HG03039 (cell line): ENCODE results near the gene PDE4D.

Experiments used
- ATAC-seq: cut with Tn5 transposase; IDR thresholded peaks from one replicate; pipeline ENCODE4 v1.9.1; 2021; ENCODE audit warnings: mild to moderate bottlenecking, moderate library complexity; ENCODE audit not compliant: unreplicated experiment

The PDE4D gene

DNA sequence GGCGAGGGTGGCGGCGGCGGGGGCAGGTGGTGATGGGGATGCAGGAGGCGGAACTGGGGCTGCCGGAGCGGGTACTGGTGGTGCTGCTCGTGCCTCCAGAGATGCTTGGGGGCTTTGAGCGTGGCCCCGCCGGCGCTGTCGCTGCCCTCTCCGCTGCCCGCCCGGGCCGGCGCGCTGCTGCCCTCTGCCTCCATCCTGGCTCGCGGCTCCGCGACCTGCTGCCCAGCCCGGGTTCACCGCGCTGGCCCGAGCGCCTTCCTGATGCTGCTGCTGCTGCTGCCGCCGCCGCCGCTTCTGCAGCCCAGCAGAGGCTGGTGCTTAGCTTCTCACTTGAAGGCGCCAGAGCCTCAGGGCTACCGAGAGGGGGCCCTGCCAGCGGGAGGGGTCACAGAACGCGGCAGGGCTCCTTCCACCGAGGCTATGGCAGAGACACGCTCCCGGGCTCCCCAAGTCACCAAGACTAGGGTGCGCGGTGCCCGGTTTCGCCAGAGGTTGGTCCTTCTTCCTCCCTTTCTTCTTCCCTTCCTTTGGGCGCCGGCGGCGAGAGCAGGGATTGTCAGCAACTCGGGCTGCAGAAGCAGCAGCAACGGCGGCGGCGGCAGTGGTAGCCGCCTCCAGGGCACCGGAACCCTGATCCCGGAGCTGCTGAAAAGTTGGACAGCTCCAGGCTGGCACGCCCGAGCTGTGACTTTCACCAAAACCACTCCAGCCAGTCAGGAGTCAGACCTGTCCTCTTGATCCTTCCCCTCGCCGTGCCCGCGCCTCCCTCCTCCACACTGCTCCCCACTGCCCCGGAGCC, at the start of gene PDE4D:
Gene PDE4D (minus strand): TSS at position 298 of the 799 bp plus-strand sequence.
- ATAC-seq, result no peak

- no peak for ATAC-seq
Observed at GRCh38 chr5:59937633-59938032, 44.1 kb upstream of the PDE4D start.

DNA sequence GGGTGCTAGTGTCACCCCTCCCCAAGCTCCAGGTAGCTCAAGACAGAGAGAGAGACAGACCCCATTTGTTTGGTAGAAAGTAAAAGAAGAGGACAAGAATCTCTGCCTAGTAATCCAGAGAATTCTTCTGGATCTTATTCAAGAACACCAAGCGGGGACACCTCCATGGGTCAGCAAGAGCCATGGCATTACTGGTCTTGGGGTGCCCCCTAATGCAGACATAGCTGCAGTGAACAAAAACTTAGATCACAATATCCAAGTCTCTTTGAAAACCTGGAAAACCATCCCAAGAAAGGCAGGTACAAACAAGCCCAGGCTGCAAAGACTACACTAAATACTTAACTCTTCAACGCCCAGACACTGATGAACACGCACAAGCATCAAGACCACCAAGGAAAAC, 29.9 kb upstream of the PDE4D start:
- no peak for ATAC-seq

- ATAC-seq, result no peak
Observed at GRCh38 chr5:59922220-59922619, 28.7 kb upstream of the PDE4D start.

GRCh38 chr5:59921816-59922215, 28.3 kb upstream of the PDE4D start:
- no peak for ATAC-seq

DNA sequence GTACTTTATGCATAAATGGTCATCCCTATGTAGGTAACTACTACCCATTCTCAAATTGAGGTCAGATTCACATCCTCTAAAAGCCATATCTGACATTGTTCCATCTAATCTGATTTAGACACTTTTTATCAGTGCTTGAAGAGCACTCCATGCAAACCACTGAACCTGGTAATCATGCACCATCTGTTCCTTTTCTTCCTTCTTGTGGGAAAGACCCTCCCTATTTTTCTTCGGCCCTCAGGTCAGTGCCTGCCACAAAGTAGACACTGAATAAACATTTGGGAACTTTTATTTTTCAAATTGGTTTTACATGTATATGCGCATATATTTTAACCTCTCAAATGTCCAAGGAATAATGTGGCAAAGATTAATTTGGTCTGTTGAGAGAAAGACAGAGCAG, 26.0 kb upstream of the PDE4D start:
- no peak for ATAC-seq

DNA sequence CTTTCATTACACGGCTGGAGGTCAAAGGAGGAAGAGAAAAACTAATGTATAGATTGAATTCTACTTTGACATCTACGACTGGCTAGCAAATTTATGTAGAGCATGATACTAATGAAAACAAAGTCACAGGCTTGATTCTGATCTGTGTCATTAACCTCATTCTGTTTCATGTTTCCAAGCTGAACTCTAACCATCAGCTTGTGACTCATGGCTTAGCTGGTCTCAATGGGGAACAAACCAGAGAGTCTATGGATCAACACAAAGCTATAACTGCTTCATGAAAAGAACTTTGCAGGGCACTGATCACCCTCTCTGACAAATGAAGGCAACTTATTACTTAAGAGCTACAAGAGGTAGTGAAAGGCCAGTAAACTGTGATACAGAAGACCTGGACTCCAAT, 23.6 kb upstream of the PDE4D start:
- no peak for ATAC-seq

- no peak for ATAC-seq
Observed at GRCh38 chr5:59905188-59905587, 11.7 kb upstream of the PDE4D start.

- ATAC-seq, result no peak
Observed at GRCh38 chr5:59897075-59897474, 3.5 kb upstream of the PDE4D start.

DNA sequence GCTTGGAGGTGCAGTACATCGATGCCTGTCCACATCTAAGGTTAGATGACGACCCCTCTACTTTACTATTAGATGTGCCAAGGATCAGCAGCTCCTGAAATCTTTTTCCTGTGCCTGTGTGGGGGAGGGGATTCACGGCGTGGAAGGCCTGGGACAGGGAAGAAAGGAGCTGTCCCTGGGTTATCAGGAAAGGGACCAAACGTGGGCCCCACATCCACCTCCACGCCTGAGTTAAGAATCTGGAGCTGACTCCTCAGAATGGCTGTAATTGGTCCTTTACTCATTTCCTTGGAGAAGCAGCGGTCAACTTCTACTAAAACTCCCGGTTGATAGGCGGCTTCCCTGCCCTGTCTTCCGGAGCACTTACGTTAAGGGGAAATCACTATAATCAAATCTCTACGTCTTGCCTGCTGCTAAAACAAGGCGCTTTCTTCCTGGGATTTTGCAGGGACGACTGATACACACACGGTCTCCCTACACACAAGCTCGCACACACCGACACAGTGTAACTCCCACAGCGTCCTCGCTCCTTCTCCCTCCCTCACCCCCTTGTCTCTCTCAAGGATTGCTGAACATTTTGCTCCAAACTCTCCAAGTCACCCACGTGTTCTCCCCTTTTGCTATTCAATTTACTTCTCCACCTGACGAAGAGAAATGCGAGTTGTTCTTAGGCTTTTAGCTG, 1.4 kb downstream of the PDE4D start:
- no peak for ATAC-seq

- ATAC-seq, result no peak
Observed at GRCh38 chr5:59887274-59887673, 6.3 kb downstream of the PDE4D start.

- ATAC-seq, result no peak
Observed at GRCh38 chr5:59874675-59875074, 18.9 kb downstream of the PDE4D start.

GRCh38 chr5:59873113-59873512, 20.4 kb downstream of the PDE4D start:
- ATAC-seq, result no peak

DNA sequence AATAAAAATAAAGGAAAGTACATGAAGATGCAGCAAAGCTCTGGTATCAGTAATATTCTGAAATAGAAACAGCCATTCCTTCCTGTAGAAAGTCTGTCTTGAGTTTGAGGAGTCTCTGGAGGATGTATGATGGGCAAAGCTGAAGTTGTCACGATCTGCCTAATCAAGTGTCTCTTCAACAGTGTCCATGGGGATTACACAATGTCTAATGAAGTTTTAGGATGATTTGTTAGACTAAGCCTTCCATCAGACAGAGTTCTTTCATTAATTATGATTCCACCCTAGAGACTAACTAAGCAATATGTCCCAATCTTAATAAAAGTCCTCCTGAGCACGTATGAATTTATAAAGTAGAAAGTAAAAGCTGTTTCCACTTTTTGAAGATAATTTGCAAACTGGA, 26.9 kb downstream of the PDE4D start:
- no peak for ATAC-seq

GRCh38 chr5:59864718-59865117, 28.8 kb downstream of the PDE4D start:
- no peak for ATAC-seq

GRCh38 chr5:59863777-59864176, 29.7 kb downstream of the PDE4D start:
- ATAC-seq, result no peak

DNA sequence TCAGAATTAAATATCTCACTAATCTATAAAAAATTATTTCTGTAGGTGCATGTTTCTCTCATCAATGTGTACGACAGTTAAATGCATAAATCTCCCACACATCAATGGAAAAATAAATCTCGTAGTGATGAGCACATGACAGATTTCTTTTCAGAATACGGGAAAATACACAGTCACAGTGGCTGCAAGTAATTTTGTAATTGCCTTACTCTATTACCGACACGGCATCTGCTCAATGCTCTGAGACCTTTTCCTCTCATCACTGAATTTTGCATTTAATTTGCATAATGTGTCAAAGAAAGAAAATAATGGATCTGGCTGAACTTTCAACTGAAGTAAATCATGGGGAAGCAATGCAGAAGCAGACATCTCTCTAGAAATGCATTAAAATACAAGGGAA, 37.2 kb downstream of the PDE4D start:
- no peak for ATAC-seq

- no peak for ATAC-seq
Observed at GRCh38 chr5:59850766-59851165, 42.8 kb downstream of the PDE4D start.

GRCh38 chr5:59847586-59847985, 45.9 kb downstream of the PDE4D start:
- no peak for ATAC-seq

GRCh38 chr5:59845730-59846129, 47.8 kb downstream of the PDE4D start:
- ATAC-seq, result no peak

DNA sequence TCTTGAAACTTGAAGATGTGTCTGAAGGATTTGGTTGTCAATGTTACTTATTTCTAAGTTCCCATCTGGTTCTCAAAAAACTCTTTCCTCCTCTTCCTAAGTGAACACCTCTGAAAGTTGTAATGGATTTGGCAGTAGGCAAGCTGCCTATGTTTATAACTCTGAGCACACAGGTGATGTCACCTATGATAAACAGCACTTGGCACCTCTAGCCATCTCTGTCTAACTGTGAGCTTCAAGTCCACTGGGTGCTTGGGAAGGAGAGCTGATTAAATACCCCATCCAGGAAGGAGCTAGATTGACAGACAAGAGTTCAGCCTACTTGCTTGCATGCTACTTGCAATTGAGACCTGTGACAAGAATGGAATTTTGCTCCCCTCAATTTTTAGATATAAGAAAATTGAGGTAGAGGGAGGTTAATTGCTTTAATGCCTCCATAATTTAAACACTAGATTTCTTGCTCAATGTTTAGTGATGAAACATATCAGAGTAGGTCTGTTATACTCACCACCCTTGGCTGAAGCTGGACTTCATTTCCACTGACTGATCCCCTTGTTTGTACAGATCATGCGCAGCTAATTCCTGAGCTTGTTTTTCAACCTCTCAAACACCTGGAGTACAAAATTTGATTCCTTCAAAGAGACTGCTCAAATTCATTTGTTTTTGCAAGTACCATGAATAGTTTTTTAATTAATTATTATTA, 49.9 kb downstream of the PDE4D start:
- ATAC-seq, result no peak

- ATAC-seq, result no peak
Observed at GRCh38 chr5:59842999-59843398, 50.5 kb downstream of the PDE4D start.
